ENCODE results near the gene AP3B1.
A peak's percentile ranks its signal among the peaks of the same experiment; 100 is the strongest.

AP3B1 gene

GRCh38 chr5:78288246-78288645 lies 6.3 kb downstream of the AP3B1 start:
- DNase-seq (ENCODE audit: low read depth) = no peak

- DNase-seq (ENCODE audit: low read depth) = peak; percentile 75
These were observed 6.7 kb downstream of the AP3B1 start for GRCh38 chr5:78287833-78288232.

GRCh38 chr5:78287169-78287568 lies 7.3 kb downstream of the AP3B1 start:
- DNase-seq (ENCODE audit: low read depth) = no peak

- DNase-seq (ENCODE audit: low read depth) = no peak
These were observed 8.2 kb downstream of the AP3B1 start for GRCh38 chr5:78286290-78286689.

GRCh38 chr5:78283802-78284201 lies 10.7 kb downstream of the AP3B1 start:
- DNase-seq (ENCODE audit: low read depth) = no peak

- no peak for DNase-seq (ENCODE audit: low read depth)
These were observed 11.4 kb downstream of the AP3B1 start for GRCh38 chr5:78283105-78283504.

- no peak for DNase-seq (ENCODE audit: low read depth)
These were observed 14.2 kb downstream of the AP3B1 start for GRCh38 chr5:78280261-78280660.

GRCh38 chr5:78279194-78279593 lies 15.3 kb downstream of the AP3B1 start:
- no peak for DNase-seq (ENCODE audit: low read depth)

GRCh38 chr5:78277715-78278114 lies 16.8 kb downstream of the AP3B1 start:
- DNase-seq (ENCODE audit: low read depth) = no peak

- DNase-seq (ENCODE audit: low read depth) = peak; percentile 61
These were observed 18.4 kb downstream of the AP3B1 start for GRCh38 chr5:78275998-78276543.

- DNase-seq (ENCODE audit: low read depth) = no peak
These were observed 19.8 kb downstream of the AP3B1 start for GRCh38 chr5:78274540-78275197.

- DNase-seq (ENCODE audit: low read depth) = no peak
These were observed 21.1 kb downstream of the AP3B1 start for GRCh38 chr5:78273436-78273835.

GRCh38 chr5:78271766-78272165 lies 22.7 kb downstream of the AP3B1 start:
- no peak for DNase-seq (ENCODE audit: low read depth)

- DNase-seq (ENCODE audit: low read depth) = no peak
These were observed 25.3 kb downstream of the AP3B1 start for GRCh38 chr5:78269088-78269703.

GRCh38 chr5:78268356-78268755 lies 26.1 kb downstream of the AP3B1 start:
- DNase-seq (ENCODE audit: low read depth) = no peak

GRCh38 chr5:78265163-78265562 lies 29.3 kb downstream of the AP3B1 start:
- no peak for DNase-seq (ENCODE audit: low read depth)

GRCh38 chr5:78264600-78264999 lies 29.9 kb downstream of the AP3B1 start:
- DNase-seq (ENCODE audit: low read depth) = no peak

GRCh38 chr5:78260771-78261170 lies 33.7 kb downstream of the AP3B1 start:
- DNase-seq (ENCODE audit: low read depth) = peak; percentile 20

- DNase-seq (ENCODE audit: low read depth) = peak; percentile 61
These were observed 41.3 kb downstream of the AP3B1 start for GRCh38 chr5:78253201-78253600.

GRCh38 chr5:78252715-78253114 lies 41.8 kb downstream of the AP3B1 start:
- DNase-seq (ENCODE audit: low read depth) = no peak

GRCh38 chr5:78251663-78252284 lies 42.7 kb downstream of the AP3B1 start:
- DNase-seq (ENCODE audit: low read depth) = no peak

- peak; percentile 65 for DNase-seq (ENCODE audit: low read depth)
These were observed 49.4 kb downstream of the AP3B1 start for GRCh38 chr5:78245136-78245535.

GRCh38 chr5:78243639-78244038 lies 50.9 kb downstream of the AP3B1 start:
- peak; percentile 76 for DNase-seq (ENCODE audit: low read depth)
